ENCODE results near the gene TNF.

TNF gene

DNA sequence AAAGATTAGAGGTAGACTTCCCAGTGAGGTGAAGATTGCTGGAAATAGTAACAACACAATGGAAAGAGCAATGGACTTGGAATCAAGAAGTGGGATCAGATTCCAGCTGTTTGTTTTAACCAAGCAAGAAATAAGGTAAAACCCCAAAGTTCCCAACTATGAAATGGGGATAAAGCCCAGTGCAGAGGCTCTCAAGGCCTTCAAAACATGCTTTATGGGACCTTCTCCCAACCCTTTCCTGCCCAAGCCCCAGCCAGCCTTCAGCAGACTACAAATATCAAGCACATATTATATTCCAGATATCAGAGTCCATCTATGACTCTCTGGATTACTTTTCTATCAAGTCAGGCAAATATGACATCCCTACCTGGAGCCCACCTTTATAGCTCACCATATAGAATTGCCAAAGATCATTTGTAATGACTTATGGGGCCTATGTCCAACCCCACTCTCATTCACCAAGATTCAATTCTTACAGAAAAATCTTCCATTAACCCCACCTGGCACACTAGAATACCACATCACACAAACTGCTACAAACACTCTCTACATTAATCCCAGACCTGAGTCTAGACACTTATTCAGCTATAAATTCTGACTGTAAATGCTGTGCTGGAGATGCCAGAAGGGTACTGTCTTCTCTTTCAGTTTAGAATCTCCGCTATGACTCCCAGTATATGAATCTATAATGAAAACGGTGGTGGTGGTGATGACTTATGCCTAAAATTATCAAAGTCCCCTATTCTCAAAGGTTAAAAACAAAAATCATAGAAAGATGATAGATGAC lies 39.6 kb upstream of the TNF start:
- no peaks in the 10 kb centered on the region for H3K9me3 Mint-ChIP-seq
- peaks cover 32% of the 10 kb centered on the region for H3K4me1 Mint-ChIP-seq (ENCODE audit: low read depth)
- no peaks in the 10 kb centered on the region for H3K27me3 Mint-ChIP-seq
- H3K4me3 Mint-ChIP-seq, result no peak overlapping the region
- intact Hi-C loops (cut with micrococcal nuclease), result no loop called here
- H3K36me3 Mint-ChIP-seq (ENCODE audit: low read depth), result peaks cover 99% of the 10 kb centered on the region
- no peak overlapping the region for H3K27ac Mint-ChIP-seq

DNA sequence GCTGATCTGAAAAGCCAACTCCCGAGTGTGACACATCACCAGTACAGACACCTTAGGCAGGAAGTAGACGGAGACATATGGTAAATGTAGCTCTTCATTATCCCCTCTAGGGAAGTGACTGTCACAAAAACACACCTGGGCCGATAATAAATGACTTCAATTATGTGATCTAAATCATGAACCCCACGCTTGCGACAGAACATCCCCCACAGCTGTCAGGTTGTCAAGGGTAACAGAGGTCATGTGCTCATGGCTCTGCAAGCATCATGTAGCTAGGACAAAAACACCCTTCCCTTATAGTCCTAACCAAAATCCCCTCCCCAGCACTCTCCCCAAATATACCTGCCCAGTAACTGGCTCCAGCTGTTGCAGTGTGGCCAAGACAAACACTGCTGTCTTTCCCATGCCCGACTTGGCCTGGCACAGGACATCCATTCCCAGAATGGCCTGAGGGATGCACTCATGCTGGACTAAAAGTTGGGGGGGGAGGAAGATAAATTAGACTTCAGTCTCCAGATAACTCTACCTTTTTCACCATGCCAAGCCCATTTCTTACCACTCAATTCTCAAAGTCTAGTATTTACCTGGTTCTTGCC lies 36.5 kb upstream of the TNF start:
- H3K27ac Mint-ChIP-seq, result peak overlapping the region; percentile 3
- H3K4me1 Mint-ChIP-seq (ENCODE audit: low read depth), result peaks cover 28% of the 10 kb centered on the region
- peaks cover 79% of the 10 kb centered on the region for H3K36me3 Mint-ChIP-seq (ENCODE audit: low read depth)
- H3K27me3 Mint-ChIP-seq, result no peaks in the 10 kb centered on the region
- no peaks in the 10 kb centered on the region for H3K9me3 Mint-ChIP-seq
- peak overlapping the region; percentile 37 for H3K4me3 Mint-ChIP-seq
- intact Hi-C loops (cut with micrococcal nuclease), result no loop called here

DNA sequence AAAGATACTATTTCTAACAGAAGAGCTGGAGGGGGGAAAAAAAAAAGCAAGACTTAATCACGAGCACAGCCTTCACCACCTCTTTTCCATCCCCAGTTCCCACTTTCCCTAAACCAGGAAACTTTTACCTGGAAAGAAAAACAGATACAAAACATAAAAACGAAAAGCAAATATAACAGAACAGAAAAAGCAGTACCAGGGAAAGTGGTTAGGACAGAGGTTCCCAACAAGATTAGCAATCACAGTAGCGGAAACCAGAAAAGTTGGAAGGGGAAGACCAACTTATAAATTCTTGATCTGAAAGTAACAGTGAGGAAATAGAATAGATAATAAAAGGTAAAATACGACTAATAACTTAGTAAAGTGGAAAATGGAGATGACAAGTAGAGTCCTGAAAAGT lies 34.7 kb upstream of the TNF start:
- Mint-ChIP-seq H3K36me3 (ENCODE audit: low read depth) (peaks cover 62% of the 10 kb centered on the region), H3K27me3 (no peaks in the 10 kb centered on the region), H3K27ac (peak overlapping the region; percentile 91), H3K4me3 (peak overlapping the region; percentile 86), H3K4me1 (ENCODE audit: low read depth) (peaks cover 28% of the 10 kb centered on the region), H3K9me3 (no peaks in the 10 kb centered on the region)
- intact Hi-C loops (cut with micrococcal nuclease), result loop anchor here (5.0 kb wide), 1 partner anchor 127 kb away; the partner anchor contains the start of genes CSNK2B and LY6G5B

DNA sequence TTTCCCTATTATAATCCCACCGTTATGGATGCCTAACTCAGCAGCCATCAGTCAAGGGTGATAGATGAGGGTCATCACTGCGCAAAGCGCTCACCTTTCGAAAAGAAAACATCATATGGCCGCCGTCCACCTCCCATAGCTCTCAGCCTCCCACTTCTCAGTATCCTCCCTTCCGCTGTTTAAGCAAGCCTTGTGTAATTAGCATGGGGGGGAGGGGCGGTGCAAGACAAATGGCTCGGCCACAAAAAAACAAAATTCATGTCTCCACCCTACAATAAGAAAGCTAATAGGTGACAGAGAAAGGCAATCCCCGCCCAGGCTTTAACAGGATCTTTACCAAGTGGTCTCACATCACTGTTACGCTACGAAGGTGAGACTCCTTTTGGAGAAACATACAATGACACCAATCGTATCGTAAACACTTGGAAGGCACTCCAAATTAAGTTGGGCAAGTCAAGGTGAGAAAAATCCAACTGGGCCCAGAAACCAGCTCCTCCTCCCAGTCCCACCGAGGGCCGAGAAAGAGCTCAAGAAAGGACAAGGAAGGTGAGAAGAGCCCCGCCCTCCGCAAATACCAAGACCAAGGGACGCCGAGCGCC lies 34.2 kb upstream of the TNF start:
- intact Hi-C loops (cut with micrococcal nuclease), result loop anchor here (5.0 kb wide), 1 partner anchor 126 kb away; the partner anchor contains the start of genes CSNK2B and LY6G5B
- Mint-ChIP-seq H3K27ac (peak overlapping the region; percentile 91), H3K9me3 (no peaks in the 10 kb centered on the region), H3K27me3 (no peaks in the 10 kb centered on the region), H3K36me3 (ENCODE audit: low read depth) (peaks cover 57% of the 10 kb centered on the region), H3K4me3 (peak overlapping the region; percentile 86), H3K4me1 (ENCODE audit: low read depth) (peaks cover 32% of the 10 kb centered on the region)

DNA sequence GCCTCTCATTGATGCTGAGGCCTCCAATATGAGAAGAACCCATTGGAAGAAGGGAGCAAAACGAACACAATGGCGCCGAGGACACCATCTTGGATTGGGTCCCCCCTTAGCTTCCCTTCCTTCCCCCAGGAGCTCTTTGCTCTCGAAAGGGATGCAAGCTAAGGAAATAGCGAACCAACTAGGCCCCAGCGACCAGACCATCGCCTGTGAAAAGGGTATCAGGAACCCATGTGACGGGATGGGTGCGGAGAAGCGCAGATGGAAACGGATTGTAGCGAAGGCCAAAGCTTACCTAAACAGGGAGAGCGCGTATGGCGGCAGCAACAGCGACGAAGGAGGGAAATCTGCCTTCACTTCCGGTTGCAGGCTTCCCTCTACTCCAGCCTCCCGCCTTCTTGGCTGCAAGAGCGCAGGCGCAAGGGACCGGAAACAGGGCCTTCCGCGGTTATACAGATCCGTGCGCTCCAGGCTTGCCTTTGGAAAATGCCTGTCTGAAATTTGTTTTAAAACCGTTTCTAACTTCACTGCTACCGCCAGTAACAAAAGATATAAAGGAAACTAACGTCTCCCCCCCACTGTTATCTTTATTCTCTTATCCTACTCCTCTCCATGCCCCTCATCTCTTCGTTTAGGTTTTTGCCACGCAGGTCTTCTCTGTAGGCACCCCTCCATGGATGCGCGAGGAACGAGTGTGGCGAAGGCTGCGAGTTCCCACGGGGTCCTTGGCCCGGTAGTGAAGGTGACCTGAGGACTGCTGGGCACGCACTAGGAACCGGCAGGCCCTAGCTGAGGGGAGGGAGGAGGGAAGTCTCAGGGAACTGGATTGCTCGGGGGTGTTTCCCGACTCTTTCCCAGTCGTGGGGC lies 33.5 kb upstream of the TNF start, which contains the start of gene DDX39B:
Gene DDX39B, minus strand, starts transcription at position 346 of the 864 bp plus-strand sequence. CDS start 1,471 bp downstream, outside the sequence.
- no peaks in the 10 kb centered on the region for H3K27me3 Mint-ChIP-seq
- H3K9me3 Mint-ChIP-seq, result no peaks in the 10 kb centered on the region
- intact Hi-C loops (cut with micrococcal nuclease), result loop anchor here (5.0 kb wide), 1 partner anchor 125 kb away; the partner anchor contains the start of genes CSNK2B and LY6G5B
- H3K4me3 Mint-ChIP-seq, result peak within 1 kb of the TSS; percentile 86
- H3K36me3 Mint-ChIP-seq (ENCODE audit: low read depth), result peaks cover 50% of the 10 kb centered on the region
- H3K27ac Mint-ChIP-seq, result peak within 1 kb of the TSS; percentile 91
- peaks cover 40% of the 10 kb centered on the region for H3K4me1 Mint-ChIP-seq (ENCODE audit: low read depth)

DNA sequence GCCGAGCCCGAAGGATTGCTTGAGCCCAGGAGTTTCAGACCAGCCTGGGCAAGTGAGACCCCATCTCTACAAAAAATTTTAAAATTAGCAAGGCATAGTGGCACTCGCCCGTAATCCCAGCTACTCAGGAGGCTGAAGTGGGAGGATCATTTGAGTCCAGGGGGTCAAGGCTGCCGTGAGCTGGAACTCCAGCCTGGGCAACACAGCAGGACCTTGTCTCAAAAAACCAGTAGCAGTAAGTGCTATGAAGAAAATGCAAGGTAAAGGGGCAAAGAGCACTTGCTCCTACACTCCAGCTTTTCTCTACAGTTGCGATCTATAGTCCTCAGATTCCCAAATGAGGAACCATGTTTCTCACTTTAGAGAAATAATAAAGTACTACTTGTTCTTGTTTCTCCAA lies 31.7 kb upstream of the TNF start:
- intact Hi-C loops (cut with micrococcal nuclease), result loop anchor here (5.0 kb wide), 1 partner anchor 124 kb away; the partner anchor contains the start of genes CSNK2B and LY6G5B
- Mint-ChIP-seq H3K4me1 (ENCODE audit: low read depth) (peaks cover 48% of the 10 kb centered on the region), H3K27ac (no peak overlapping the region), H3K9me3 (no peaks in the 10 kb centered on the region), H3K4me3 (no peak overlapping the region), H3K36me3 (ENCODE audit: low read depth) (peaks cover 33% of the 10 kb centered on the region), H3K27me3 (no peaks in the 10 kb centered on the region)

DNA sequence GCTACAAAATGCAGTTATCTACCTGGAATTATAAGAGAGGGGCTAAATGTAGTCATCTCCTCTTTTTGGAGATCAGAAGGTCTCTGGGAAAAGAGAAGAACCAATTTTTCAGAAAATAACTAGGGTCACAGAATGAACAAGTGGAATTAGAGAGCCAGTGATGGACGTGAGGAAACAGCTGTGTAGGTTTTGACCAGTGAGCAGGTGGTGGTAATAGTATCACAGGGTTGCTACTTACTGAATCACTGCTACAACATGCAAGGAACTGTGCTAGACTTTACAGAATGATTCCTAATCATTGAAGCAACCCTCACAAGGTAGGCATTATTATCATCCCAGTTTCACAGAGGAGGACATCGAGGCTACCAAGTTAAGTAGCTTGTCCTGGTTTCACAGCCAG lies 30.7 kb upstream of the TNF start:
- intact Hi-C loops (cut with micrococcal nuclease), result loop anchor here (5.0 kb wide), 2 partner anchors 123 to 288 kb away; partner anchors contain the start of genes CSNK2B and LY6G5B
- H3K4me3 Mint-ChIP-seq, result no peak overlapping the region
- no peak overlapping the region for H3K27ac Mint-ChIP-seq
- no peaks in the 10 kb centered on the region for H3K27me3 Mint-ChIP-seq
- peaks cover 29% of the 10 kb centered on the region for H3K36me3 Mint-ChIP-seq (ENCODE audit: low read depth)
- H3K9me3 Mint-ChIP-seq, result no peaks in the 10 kb centered on the region
- peaks cover 45% of the 10 kb centered on the region for H3K4me1 Mint-ChIP-seq (ENCODE audit: low read depth)

DNA sequence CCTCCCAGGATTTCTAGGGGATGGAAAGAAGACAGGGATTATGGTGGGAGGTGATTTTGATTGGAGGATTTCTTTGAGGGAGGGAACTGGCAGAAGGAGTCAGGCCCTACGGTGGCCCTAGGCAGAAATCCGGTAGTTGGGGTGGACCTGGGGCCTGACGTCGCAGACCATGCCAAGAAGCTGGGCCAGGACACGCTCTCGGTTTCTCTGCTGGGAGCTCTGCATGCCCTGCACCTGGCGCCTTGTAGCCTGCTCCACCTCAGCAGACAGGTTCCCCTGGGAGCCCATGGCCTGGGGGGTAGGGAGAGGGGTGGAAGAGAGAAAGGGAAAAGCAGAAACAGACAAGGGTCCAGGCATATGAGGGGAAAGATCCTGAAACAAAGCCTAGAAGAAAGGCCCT lies 30.1 kb upstream of the TNF start:
- H3K27me3 Mint-ChIP-seq, result no peaks in the 10 kb centered on the region

DNA sequence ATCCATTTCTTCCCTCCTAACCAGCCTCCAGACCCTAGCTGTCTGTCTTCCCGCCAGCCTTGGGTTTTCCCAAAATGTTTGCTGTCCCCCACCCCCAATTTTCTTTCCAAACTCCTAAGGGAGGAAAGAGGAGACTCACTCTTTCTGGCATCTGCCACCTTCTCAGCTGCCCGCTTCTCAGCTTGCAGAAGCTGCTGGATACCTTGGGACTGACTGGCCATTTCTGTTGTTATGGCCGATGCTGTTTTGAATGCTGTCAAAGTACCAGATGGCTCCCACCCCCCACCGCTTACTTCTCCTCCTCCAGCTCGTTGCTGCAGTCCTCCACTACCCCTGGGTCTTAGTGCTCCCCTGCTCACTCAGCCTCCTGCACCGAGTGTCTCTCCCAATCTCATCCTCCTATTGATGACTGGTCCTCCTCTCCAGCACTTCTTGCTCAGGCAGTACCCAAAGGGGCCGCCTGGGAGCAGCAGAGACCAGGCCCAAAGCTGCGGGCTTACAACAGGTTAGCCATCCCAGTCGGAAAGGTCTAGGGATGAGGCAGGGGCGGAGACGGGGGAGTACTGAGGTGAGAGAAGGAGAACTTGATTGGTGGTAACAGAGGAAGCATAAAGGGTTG lies 28.9 kb upstream of the TNF start, which contains the start of gene ATP6V1G2:
Gene ATP6V1G2, minus strand, starts transcription at position 270 of the 619 bp plus-strand sequence. Its CDS starts 49 bp downstream, at position 221.
- peaks cover 29% of the 10 kb centered on the region for H3K36me3 Mint-ChIP-seq (ENCODE audit: low read depth)
- H3K9me3 Mint-ChIP-seq, result no peaks in the 10 kb centered on the region
- peak within 1 kb of the TSS; percentile 80 for H3K27ac Mint-ChIP-seq
- intact Hi-C loops (cut with micrococcal nuclease), result loop anchor here (2.0 to 5.0 kb wide), 2 partner anchors 52 to 286 kb away; no protein-coding TSS in a partner anchor
- H3K4me3 Mint-ChIP-seq, result peak within 1 kb of the TSS; percentile 77
- peaks cover 34% of the 10 kb centered on the region for H3K4me1 Mint-ChIP-seq (ENCODE audit: low read depth)
- no peaks in the 10 kb centered on the region for H3K27me3 Mint-ChIP-seq

More for the DNA sequence above, 30.1 kb upstream of the TNF start:
- Mint-ChIP-seq H3K27ac (no peak overlapping the region), H3K4me3 (no peak overlapping the region), H3K9me3 (no peaks in the 10 kb centered on the region), H3K36me3 (ENCODE audit: low read depth) (peaks cover 29% of the 10 kb centered on the region), H3K4me1 (ENCODE audit: low read depth) (peaks cover 39% of the 10 kb centered on the region)
- intact Hi-C loops (cut with micrococcal nuclease), result loop anchor here (5.0 kb wide), 1 partner anchor 287 kb away; no protein-coding TSS in a partner anchor

DNA sequence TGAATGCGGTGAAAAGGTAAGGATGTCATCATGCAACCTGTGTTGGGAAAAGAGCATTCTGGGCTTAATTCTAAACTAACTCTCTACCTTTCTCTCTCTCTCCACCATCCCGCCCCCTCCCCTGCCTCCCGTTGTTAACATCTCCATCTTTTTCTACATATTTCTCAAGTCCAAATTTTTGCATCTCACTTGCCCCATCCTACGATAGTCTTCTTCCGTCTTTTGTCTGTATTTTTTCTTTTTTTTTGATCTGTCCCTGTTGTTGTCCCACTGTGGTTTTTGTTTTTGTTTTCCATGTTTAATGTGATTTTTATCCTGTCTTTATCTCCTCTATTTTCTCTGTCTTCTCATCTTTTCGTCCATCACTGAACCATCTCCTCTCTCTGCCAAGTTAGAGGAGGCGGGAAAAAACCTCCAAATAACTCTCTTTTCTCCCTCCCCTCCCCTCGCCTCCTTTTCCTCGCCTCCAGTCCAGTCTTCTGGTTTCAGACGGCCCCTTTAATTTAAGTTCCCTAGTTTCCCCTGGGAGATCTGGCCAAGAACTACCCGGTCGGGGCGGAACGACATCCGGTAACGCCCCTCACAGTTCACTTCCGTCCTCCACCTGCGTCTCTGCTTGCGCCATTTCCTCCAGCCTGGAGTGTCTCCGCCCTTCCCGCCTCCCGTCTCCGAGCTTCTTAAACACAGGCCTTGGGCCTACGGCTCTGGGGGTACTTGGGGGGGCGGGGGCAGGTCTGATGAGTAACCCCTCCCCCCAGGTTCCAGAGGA lies 28.2 kb upstream of the TNF start, which contains the start of gene NFKBIL1:
Gene NFKBIL1, plus strand, starts transcription at position 651 of the 769 bp plus-strand sequence. Its CDS starts 87 bp downstream, at position 738.
- Mint-ChIP-seq H3K4me3 (peak within 1 kb of the TSS; percentile 77), H3K27ac (peak within 1 kb of the TSS; percentile 80), H3K4me1 (ENCODE audit: low read depth) (peaks cover 34% of the 10 kb centered on the region)

DNA sequence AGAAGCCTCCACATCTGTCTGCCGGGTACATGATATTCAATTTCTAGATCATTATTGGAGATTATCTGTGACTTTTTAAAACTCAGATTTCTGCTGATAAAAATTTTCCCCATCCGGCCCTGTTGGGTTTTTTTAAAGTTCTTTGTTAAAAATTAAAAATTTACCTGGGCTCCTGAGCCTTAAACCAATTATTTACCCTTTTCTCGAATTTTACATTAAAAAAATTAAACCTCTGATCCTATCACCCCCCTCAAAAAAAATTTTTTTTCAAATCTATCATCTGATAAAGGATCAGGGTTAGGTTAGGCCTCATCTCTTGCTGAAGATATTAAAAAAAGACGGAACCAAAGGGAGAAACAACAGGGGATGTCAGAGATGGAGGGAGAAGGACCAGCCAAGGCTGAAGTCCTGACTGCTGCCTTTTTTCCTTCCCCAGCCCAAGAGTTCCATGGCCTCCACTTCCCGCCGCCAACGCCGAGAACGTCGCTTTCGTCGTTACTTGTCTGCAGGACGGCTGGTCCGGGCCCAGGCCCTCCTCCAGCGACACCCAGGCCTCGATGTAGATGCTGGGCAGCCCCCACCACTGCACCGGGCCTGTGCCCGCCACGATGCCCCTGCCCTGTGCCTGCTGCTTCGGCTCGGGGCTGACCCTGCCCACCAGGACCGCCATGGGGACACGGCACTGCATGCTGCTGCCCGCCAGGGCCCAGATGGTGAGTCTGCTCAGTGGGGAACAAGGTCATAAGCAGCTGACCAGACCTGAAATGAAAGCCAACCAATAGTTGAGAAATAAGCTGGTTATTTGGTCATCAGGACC lies 27.4 kb upstream of the TNF start:
- Mint-ChIP-seq H3K4me3 (peak overlapping the region; percentile 77), H3K4me1 (ENCODE audit: low read depth) (peaks cover 34% of the 10 kb centered on the region), H3K27me3 (no peaks in the 10 kb centered on the region), H3K9me3 (no peaks in the 10 kb centered on the region), H3K36me3 (ENCODE audit: low read depth) (peaks cover 31% of the 10 kb centered on the region), H3K27ac (peak overlapping the region; percentile 80)
- intact Hi-C loops (cut with micrococcal nuclease), result loop anchor here (2.0 to 5.0 kb wide), 2 partner anchors 53 to 284 kb away; no protein-coding TSS in a partner anchor

More for the DNA sequence above, 28.2 kb upstream of the TNF start, which contains the start of gene NFKBIL1:
- intact Hi-C loops (cut with micrococcal nuclease), result loop anchor here (2.0 to 5.0 kb wide), 2 partner anchors 52 to 285 kb away; no protein-coding TSS in a partner anchor
- no peaks in the 10 kb centered on the region for H3K9me3 Mint-ChIP-seq
- peaks cover 28% of the 10 kb centered on the region for H3K36me3 Mint-ChIP-seq (ENCODE audit: low read depth)
- H3K27me3 Mint-ChIP-seq, result no peaks in the 10 kb centered on the region
